Measurements from ENCODE around the gene FAM187B.

Gene FAM187B

GRCh38 chr19:35266520-35267352 lies 38.2 kb upstream of the FAM187B start:
- Histone ChIP-seq H3K4me3 (ENCODE audit: low read depth, low read length, poor library complexity, severe bottlenecking) (peak overlapping the region; percentile 87), H3K27me3 (ENCODE audit: insufficient read depth, low read length) (no peaks in the 10 kb centered on the region), H3F3A (ENCODE audit: insufficient read depth, low read length) (no peaks in the 10 kb centered on the region), H3K27ac (ENCODE audit: low read depth, low read length, poor library complexity, severe bottlenecking) (peak overlapping the region; percentile 85), H3K36me3 (ENCODE audit: insufficient read depth, low read length) (peaks cover 59% of the 10 kb centered on the region), H2AFZ (ENCODE audit: low read length) (no peak overlapping the region), H3K9me3 (ENCODE audit: low read length) (no peaks in the 10 kb centered on the region), H3K9me2 (ENCODE audit: low read depth, low read length) (no peaks in the 10 kb centered on the region), H3K79me2 (ENCODE audit: insufficient read depth, low read length) (no peaks in the 10 kb centered on the region), H3K9ac (ENCODE audit: low read length) (peak overlapping the region; percentile 95), H3K4me2 (ENCODE audit: low read length) (peak overlapping the region; percentile 84), H3K4me1 (ENCODE audit: insufficient read depth, low read length, severe bottlenecking) (peaks cover 42% of the 10 kb centered on the region), H4K20me1 (ENCODE audit: insufficient read depth, low read length) (no peaks in the 10 kb centered on the region)
- TF ChIP-seq EZH2 (IDR thresholded peaks at IDR 0.05; ENCODE audit: borderline replicate concordance, low read length) (no peak), CTCF (IDR thresholded peaks at IDR 0.05; ENCODE audit: low read length) (no peak)

- peaks cover 52% of the 10 kb centered on the region for H3K36me3 ChIP-seq (ENCODE audit: insufficient read depth, low read length)
- H3K27ac ChIP-seq (ENCODE audit: low read depth, low read length, poor library complexity, severe bottlenecking), result peak overlapping the region; percentile 85
- no peak overlapping the region for H3K9ac ChIP-seq (ENCODE audit: low read length)
- H3K4me3 ChIP-seq (ENCODE audit: low read depth, low read length, poor library complexity, severe bottlenecking), result peak overlapping the region; percentile 87
- H3K79me2 ChIP-seq (ENCODE audit: insufficient read depth, low read length), result no peaks in the 10 kb centered on the region
- H4K20me1 ChIP-seq (ENCODE audit: insufficient read depth, low read length), result no peaks in the 10 kb centered on the region
- H3F3A ChIP-seq (ENCODE audit: insufficient read depth, low read length), result no peaks in the 10 kb centered on the region
- no peaks in the 10 kb centered on the region for H3K9me2 ChIP-seq (ENCODE audit: low read depth, low read length)
- no peak overlapping the region for H2AFZ ChIP-seq (ENCODE audit: low read length)
- no peaks in the 10 kb centered on the region for H3K27me3 ChIP-seq (ENCODE audit: insufficient read depth, low read length)
- TF ChIP-seq CTCF (IDR thresholded peaks at IDR 0.05; ENCODE audit: low read length), result no peak
- no peak for TF ChIP-seq EZH2 (IDR thresholded peaks at IDR 0.05; ENCODE audit: borderline replicate concordance, low read length)
- peaks cover 47% of the 10 kb centered on the region for H3K4me1 ChIP-seq (ENCODE audit: insufficient read depth, low read length, severe bottlenecking)
- H3K9me3 ChIP-seq (ENCODE audit: low read length), result no peaks in the 10 kb centered on the region
- H3K4me2 ChIP-seq (ENCODE audit: low read length), result no peak overlapping the region; the same call in 1 of the 2 replicates
These were observed 37.5 kb upstream of the FAM187B start for GRCh38 chr19:35265900-35266519.

GRCh38 chr19:35265126-35265899 lies 36.8 kb upstream of the FAM187B start:
- TF ChIP-seq CTCF (IDR thresholded peaks at IDR 0.05; ENCODE audit: low read length) (no peak), EZH2 (IDR thresholded peaks at IDR 0.05; ENCODE audit: borderline replicate concordance, low read length) (no peak)
- peaks cover 50% of the 10 kb centered on the region; the same call in 1 of the 2 replicates for H3K36me3 ChIP-seq (ENCODE audit: insufficient read depth, low read length)
- H2AFZ ChIP-seq (ENCODE audit: low read length), result no peak overlapping the region
- H3F3A ChIP-seq (ENCODE audit: insufficient read depth, low read length), result no peaks in the 10 kb centered on the region
- no peaks in the 10 kb centered on the region for H4K20me1 ChIP-seq (ENCODE audit: insufficient read depth, low read length)
- no peak overlapping the region; the same call in 1 of the 2 replicates for H3K9ac ChIP-seq (ENCODE audit: low read length)
- no peaks in the 10 kb centered on the region for H3K9me3 ChIP-seq (ENCODE audit: low read length)
- H3K4me1 ChIP-seq (ENCODE audit: insufficient read depth, low read length, severe bottlenecking), result peaks cover 51% of the 10 kb centered on the region
- no peaks in the 10 kb centered on the region for H3K9me2 ChIP-seq (ENCODE audit: low read depth, low read length)
- no peaks in the 10 kb centered on the region for H3K27me3 ChIP-seq (ENCODE audit: insufficient read depth, low read length)
- H3K4me2 ChIP-seq (ENCODE audit: low read length), result no peak overlapping the region
- no peak overlapping the region for H3K4me3 ChIP-seq (ENCODE audit: low read depth, low read length, poor library complexity, severe bottlenecking)
- H3K27ac ChIP-seq (ENCODE audit: low read depth, low read length, poor library complexity, severe bottlenecking), result peak overlapping the region; percentile 85
- no peaks in the 10 kb centered on the region for H3K79me2 ChIP-seq (ENCODE audit: insufficient read depth, low read length)
